Activated CD4-positive, alpha-beta T cell treated with anti-CD3 and anti-CD28 coated beads for 24 hours (primary cell): ENCODE results near the gene CYP4F11.
"Not testable (repeated sequence)": the region's sequence is repeated elsewhere in the genome, so short reads cannot be mapped to it uniquely, and the experiment has no call there.

Experiments used
- DNase-seq, 2 donors: peaks; one replicate each; pipeline ENCODE4 v3.0.0-alpha.2; 2020; ENCODE audit warnings: low read depth in 2 of 2

The CYP4F11 gene

GRCh38 chr19:15874821-15875474, 59.4 kb downstream of the CYP4F11 start:
- no peak for DNase-seq

- not testable (repeated sequence) for DNase-seq
Measured at GRCh38 chr19:15873771-15874170, 60.6 kb downstream of the CYP4F11 start.

- DNase-seq: no peak
Measured at GRCh38 chr19:15871570-15871969, 62.8 kb downstream of the CYP4F11 start.

- DNase-seq: no peak
Measured at GRCh38 chr19:15869873-15870272, 64.5 kb downstream of the CYP4F11 start.

GRCh38 chr19:15869109-15869555, 65.2 kb downstream of the CYP4F11 start:
- peak in 1 of 2 donors; percentile 7 for DNase-seq

GRCh38 chr19:15866636-15867035, 67.7 kb downstream of the CYP4F11 start:
- DNase-seq: no peak

- DNase-seq: no peak
Measured at GRCh38 chr19:15864824-15865223, 69.5 kb downstream of the CYP4F11 start.

- no peak for DNase-seq
Measured at GRCh38 chr19:15863272-15863671, 71.1 kb downstream of the CYP4F11 start.

GRCh38 chr19:15862444-15862843, 71.9 kb downstream of the CYP4F11 start:
- no peak for DNase-seq
